Measurements from ENCODE around the gene CD70.
"Not testable (repeated sequence)": the region's sequence is repeated elsewhere in the genome, so short reads cannot be mapped to it uniquely, and the experiment has no call there.

The CD70 gene

GRCh38 chr19:6590827-6591319 is at the start of gene CD70:
CD70 (minus strand) TSS chr19:6591150; CDS start chr19:6591002, 148 bp downstream.
- DNase-seq: peak; percentile 37

GRCh38 chr19:6640333-6640732 is 49.4 kb upstream of the CD70 start:
- DNase-seq: not testable (repeated sequence)

- no peak for DNase-seq
Observed at GRCh38 chr19:6639439-6639838, 48.5 kb upstream of the CD70 start.

- not testable (repeated sequence) for DNase-seq
Observed at GRCh38 chr19:6633456-6633813, 42.5 kb upstream of the CD70 start.

GRCh38 chr19:6632747-6633455 is 42.0 kb upstream of the CD70 start:
- DNase-seq: peak; percentile 31

GRCh38 chr19:6632002-6632621 is 41.2 kb upstream of the CD70 start:
- DNase-seq: peak; percentile 73

- DNase-seq: no peak
Observed at GRCh38 chr19:6626764-6627163, 35.8 kb upstream of the CD70 start.

- no peak for DNase-seq
Observed at GRCh38 chr19:6617374-6617773, 26.4 kb upstream of the CD70 start.

- no peak for DNase-seq
Observed at GRCh38 chr19:6616011-6616410, 25.1 kb upstream of the CD70 start.

GRCh38 chr19:6613711-6614110 is 22.8 kb upstream of the CD70 start:
- no peak for DNase-seq

GRCh38 chr19:6610934-6611852 is 20.2 kb upstream of the CD70 start:
- no peak for DNase-seq

GRCh38 chr19:6608940-6609339 is 18.0 kb upstream of the CD70 start:
- no peak for DNase-seq

GRCh38 chr19:6608146-6608545 is 17.2 kb upstream of the CD70 start:
- not testable (repeated sequence) for DNase-seq

GRCh38 chr19:6606276-6607070 is 15.5 kb upstream of the CD70 start:
- DNase-seq: not testable (repeated sequence)

GRCh38 chr19:6604906-6605305 is 14.0 kb upstream of the CD70 start:
- no peak for DNase-seq

- DNase-seq: no peak
Observed at GRCh38 chr19:6602729-6603114, 11.8 kb upstream of the CD70 start.

- not testable (repeated sequence) for DNase-seq
Observed at GRCh38 chr19:6601537-6602052, 10.6 kb upstream of the CD70 start.

- not testable (repeated sequence) for DNase-seq
Observed at GRCh38 chr19:6600951-6601536, 10.1 kb upstream of the CD70 start.

GRCh38 chr19:6599866-6600454 is 9.0 kb upstream of the CD70 start:
- no peak for DNase-seq

- DNase-seq: not testable (repeated sequence)
Observed at GRCh38 chr19:6598254-6598892, 7.4 kb upstream of the CD70 start.

All from activated CD4-positive, alpha-beta T cell treated with anti-CD3 and anti-CD28 coated beads, Interleukin-2, amount 50 U/mL, for 1 hour (primary cell).